CD4-positive, alpha-beta memory T cell (primary cell): ENCODE measurements around the gene EXOSC6. TPM values are rescaled to one million over a fixed set of nuclear protein-coding genes. Genes with fewer than 3 reads are reported as not detected.
"Not testable (repeated sequence)": the region's sequence is repeated elsewhere in the genome, so short reads cannot be mapped to it uniquely, and the experiment has no call there.

Experiments used
- CTCF ChIA-PET: fragments of 350-600 bp; sonication (Branson Sonifier 250); formaldehyde crosslinking; loops from one replicate; lab custom pipeline; 2021; ENCODE audit warnings: inconsistent platforms; ENCODE audit not compliant: partially characterized antibody; lab: Charles Lee
- POLR2A ChIA-PET: fragments of 350-600 bp; sonication (Branson Sonifier 250); formaldehyde crosslinking; loops from one replicate; lab custom pipeline; 2021; ENCODE audit not compliant: partially characterized antibody; lab: Charles Lee
- DNase-seq, 5 donors: peaks; one replicate each; pipeline versions ENCODE4 v3.0.0 to v3.0.0-alpha.2; 2020 to 2022; ENCODE audit warnings: mixed read lengths in 1 of 5
- H3K27ac ChIP-seq: one replicate; pipeline ENCODE4 v1.7.0; 2013; ENCODE audit warnings: low read depth, low read length
- H3K27me3 ChIP-seq: 2 replicates; pipeline ENCODE4 v1.7.0; 2013; ENCODE audit warnings: mild to moderate bottlenecking, low read length, moderate library complexity; ENCODE audit not compliant: insufficient read depth
- H3K36me3 ChIP-seq: 2 replicates; pipeline ENCODE4 v1.7.0; 2013; ENCODE audit warnings: mild to moderate bottlenecking, low read length, moderate library complexity; ENCODE audit not compliant: insufficient read depth
- H3K4me1 ChIP-seq: 2 replicates; pipeline ENCODE4 v1.7.0; 2013; ENCODE audit warnings: mild to moderate bottlenecking, low read length, moderate library complexity; ENCODE audit not compliant: insufficient read depth
- H3K4me3 ChIP-seq, 2 donors: one replicate each; pipeline ENCODE4 v1.7.0; 2013; ENCODE audit warnings: low read length in 2 of 2, mild to moderate bottlenecking in 1 of 2
- H3K9me3 ChIP-seq, 2 donors: one replicate each; pipeline ENCODE4 v1.7.0; 2013; ENCODE audit warnings: low read length in 2 of 2, control low read depth in 1 of 2; ENCODE audit not compliant: control insufficient read depth in 1 of 2
- H3K27ac Mint-ChIP-seq, 7 donors: one replicate each; pipeline ENCODE4 v1.8.0; 2020 to 2021; ENCODE audit warnings: mixed read lengths in 7 of 7, mild to moderate bottlenecking in 6 of 7, inconsistent platforms in 3 of 7, moderate library complexity in 3 of 7
- H3K27me3 Mint-ChIP-seq, 2 donors: one replicate each; pipeline ENCODE4 v1.8.0; 2020 to 2021; ENCODE audit warnings: mixed read lengths in 2 of 2
- H3K36me3 Mint-ChIP-seq, 2 donors: one replicate each; pipeline ENCODE4 v1.8.0; 2020 to 2021; ENCODE audit warnings: mixed read lengths in 2 of 2, inconsistent platforms in 1 of 2, mild to moderate bottlenecking in 1 of 2
- H3K4me1 Mint-ChIP-seq, 4 donors: one replicate each; pipeline ENCODE4 v1.8.0; 2020 to 2021; ENCODE audit warnings: mixed read lengths in 4 of 4, mild to moderate bottlenecking in 1 of 4
- H3K4me3 Mint-ChIP-seq, 8 donors: one replicate each; pipeline ENCODE4 v1.8.0; 2020 to 2021; ENCODE audit warnings: mixed read lengths in 8 of 8, mild to moderate bottlenecking in 7 of 8, moderate library complexity in 6 of 8, inconsistent platforms in 3 of 8
- H3K9me3 Mint-ChIP-seq, 8 donors: one replicate each; pipeline ENCODE4 v1.8.0; 2020 to 2021; ENCODE audit warnings: mixed read lengths in 8 of 8, mild to moderate bottlenecking in 5 of 8, inconsistent platforms in 3 of 8, moderate library complexity in 1 of 8
- intact Hi-C: fragments of 100-400 bp; cut with micrococcal nuclease; formaldehyde crosslinking; loops from one replicate; pipeline ENCODE4 v1.15.1; 2023
- polyA plus RNA-seq, 2 donors: library from polyadenylated mRNA; unstranded; fragments of 300-500 nt; fragmentation: Illumina TruSeq; gene quantifications; one replicate each; pipeline ENCODE4 v1.2.3, GENCODE V29; 2021
- total RNA-seq, 2 experiments: library from RNA; stranded (reverse); gene quantifications; one replicate each; pipeline ENCODE4 v1.2.3, GENCODE V29; 2021

Gene EXOSC6
- total and polyA plus RNA-seq, 4 experiments from 2014 or later = 6.6 to 44.1 (median 27.7) TPM

DNA sequence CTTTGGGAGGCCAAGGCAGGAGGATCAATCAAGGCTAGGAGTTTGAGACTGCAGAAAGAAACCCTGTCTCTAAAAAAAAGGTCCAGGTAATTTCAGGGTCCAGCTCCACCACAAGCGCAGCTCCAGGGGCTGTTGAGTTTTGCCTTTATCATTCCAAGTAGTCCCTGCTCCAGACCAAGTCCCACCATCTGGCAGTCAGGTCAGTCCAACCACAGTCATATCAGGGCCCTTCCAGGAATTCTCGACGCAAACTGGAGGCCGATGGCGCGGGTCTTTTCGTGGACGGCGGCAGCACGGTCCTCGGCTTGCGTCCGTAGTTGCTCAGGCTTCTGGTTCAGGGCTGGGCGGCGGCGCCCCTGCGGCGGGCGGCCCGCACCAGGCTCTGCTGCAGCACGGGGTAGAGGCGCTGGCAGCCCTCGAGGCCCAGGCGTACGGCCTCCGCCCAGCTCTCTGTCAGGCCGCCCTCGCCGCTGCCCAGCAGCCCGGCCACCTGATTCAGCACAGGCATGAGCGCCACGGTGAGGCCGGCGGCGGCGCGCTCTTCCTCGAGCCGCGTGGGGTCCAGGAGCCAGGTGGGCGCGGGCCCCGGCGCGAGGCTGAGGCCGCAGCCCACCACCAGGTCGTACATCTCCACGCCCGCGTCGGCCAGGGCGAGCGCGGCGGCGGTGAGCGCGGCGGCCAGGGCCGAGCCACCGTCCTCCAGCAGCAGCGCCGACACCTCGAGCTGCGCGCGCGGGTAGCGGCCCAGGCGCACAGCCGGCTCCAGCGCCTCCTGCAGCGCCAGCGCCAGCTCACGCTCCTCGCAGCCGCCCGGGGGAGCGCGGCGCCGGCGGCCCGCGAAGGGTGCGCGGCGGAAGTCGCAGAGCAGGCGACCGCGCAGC lies 752 bp downstream of the EXOSC6 start:
- Histone ChIP-seq H3K4me3 (peak overlapping the region in 1 of 2 donors; percentile 49), H3K9me3 (no peaks in the 10 kb centered on the region), H3K4me1 (peaks cover 29% of the 10 kb centered on the region), H3K27ac (peak overlapping the region; percentile 73), H3K36me3 (peaks cover 19% of the 10 kb centered on the region), H3K27me3 (no peaks in the 10 kb centered on the region)
- Mint-ChIP-seq H3K27ac (peak overlapping the region; percentile 68 to 90 (median 84)), H3K9me3 (peaks cover 0 to 2% (median 0%) of the 10 kb centered on the region in 8 donors), H3K27me3 (no peaks in the 10 kb centered on the region), H3K4me1 (peaks cover 9 to 39% (median 28%) of the 10 kb centered on the region in 4 donors), H3K36me3 (peaks cover 4 to 37% of the 10 kb centered on the region in 2 donors), H3K4me3 (peak overlapping the region; percentile 72 to 87 (median 82))
- DNase-seq = peak in 1 of 5 donors; percentile 22
- ChIA-PET POLR2A (interaction anchor here (0.6 to 3.5 kb wide), 12 partner anchors 9 to 274 kb away, joined by 3 to 22 read pairs (median 6); partner anchors contain the start of genes AARS1, COG4, DDX19A and DDX19B), CTCF (interaction anchor here (1.0 to 4.5 kb wide), 11 partner anchors 9 to 274 kb away, joined by 3 to 22 read pairs (median 5); partner anchors contain the start of genes AARS1, DDX19A and DDX19B)
- intact Hi-C loops = loop anchor here (1.0 to 5.0 kb wide), 5 partner anchors 38 to 271 kb away; partner anchors contain the start of genes AARS1, COG4, DDX19A and SF3B3

DNA sequence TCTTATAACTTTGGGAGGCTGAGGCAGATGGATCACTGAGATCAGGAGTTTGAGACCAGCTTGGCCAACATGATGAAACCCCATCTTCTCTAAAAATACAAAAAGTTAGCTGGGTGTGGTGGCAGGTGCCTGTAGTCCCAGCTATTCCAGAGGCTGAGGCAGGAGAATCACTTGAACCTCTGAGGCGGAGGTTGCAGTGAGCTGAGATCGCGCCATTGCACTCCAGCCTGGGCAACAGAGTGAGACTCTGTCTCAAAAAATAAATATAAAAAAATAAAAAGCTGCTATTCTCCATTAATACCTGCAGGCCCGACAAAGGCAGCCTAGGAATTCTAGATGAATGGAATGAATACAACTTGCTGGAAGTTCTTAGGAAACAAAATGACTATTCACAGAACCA lies 2.0 kb downstream of the EXOSC6 start:
- intact Hi-C loops = loop anchor here (5.0 kb wide), 1 partner anchor 273 kb away; the partner anchor contains the start of genes COG4 and SF3B3
- CTCF ChIA-PET, DNase-seq: not testable (repeated sequence)

DNA sequence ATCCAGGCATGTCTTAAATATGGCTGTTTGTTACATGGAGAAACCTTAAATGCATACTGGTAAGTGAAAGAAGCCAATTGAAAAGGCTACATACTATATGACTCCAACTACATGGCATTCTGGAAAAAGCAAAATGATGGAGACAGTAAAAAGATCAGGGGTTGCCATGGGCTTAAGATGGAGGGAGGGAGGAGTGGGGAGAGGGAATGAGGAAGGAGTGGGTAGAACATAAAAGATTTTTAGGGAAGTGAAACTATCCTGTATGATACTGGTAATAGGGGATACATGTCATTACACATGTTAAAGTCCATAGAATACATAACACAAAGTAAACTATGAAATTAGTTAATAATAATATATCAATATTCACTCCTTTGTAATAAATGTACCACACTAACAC lies 13.0 kb downstream of the EXOSC6 start:
- H3K4me3 ChIP-seq, H3K27ac ChIP-seq, H3K4me1 Mint-ChIP-seq, POLR2A ChIA-PET, H3K4me1 ChIP-seq, H3K4me3 Mint-ChIP-seq, H3K27me3 Mint-ChIP-seq, H3K27me3 ChIP-seq, H3K9me3 Mint-ChIP-seq, intact Hi-C loops, H3K9me3 ChIP-seq, CTCF ChIA-PET, H3K36me3 ChIP-seq, DNase-seq: not testable (repeated sequence)
- Mint-ChIP-seq H3K36me3 (peaks cover 9 to 15% of the 10 kb centered on the region in 2 donors), H3K27ac (peak overlapping the region in 2 of 7 donors; percentile 12 to 58)

More for the DNA sequence above, 2.0 kb downstream of the EXOSC6 start:
- peaks cover 2 to 32% of the 10 kb centered on the region in 2 donors for H3K36me3 Mint-ChIP-seq
- Histone ChIP-seq H3K36me3 (peaks cover 12% of the 10 kb centered on the region), H3K4me1 (peaks cover 29% of the 10 kb centered on the region)
- H3K27me3 ChIP-seq, H3K4me3 ChIP-seq, H3K9me3 ChIP-seq, H3K27ac ChIP-seq, H3K27me3 Mint-ChIP-seq, H3K9me3 Mint-ChIP-seq: not testable (repeated sequence)
- peak overlapping the region in 6 of 7 donors; percentile 16 to 91 (median 75) for H3K27ac Mint-ChIP-seq
- H3K4me3 Mint-ChIP-seq = peak overlapping the region in 6 of 8 donors; percentile 32 to 82 (median 56)
- H3K4me1 Mint-ChIP-seq = peaks cover 12 to 43% (median 30%) of the 10 kb centered on the region in 4 donors
- POLR2A ChIA-PET = interaction anchor here (3.1 to 3.5 kb wide), 2 partner anchors 39 to 50 kb away, joined by 21 to 22 read pairs; partner anchors contain the start of genes AARS1 and DDX19B

DNA sequence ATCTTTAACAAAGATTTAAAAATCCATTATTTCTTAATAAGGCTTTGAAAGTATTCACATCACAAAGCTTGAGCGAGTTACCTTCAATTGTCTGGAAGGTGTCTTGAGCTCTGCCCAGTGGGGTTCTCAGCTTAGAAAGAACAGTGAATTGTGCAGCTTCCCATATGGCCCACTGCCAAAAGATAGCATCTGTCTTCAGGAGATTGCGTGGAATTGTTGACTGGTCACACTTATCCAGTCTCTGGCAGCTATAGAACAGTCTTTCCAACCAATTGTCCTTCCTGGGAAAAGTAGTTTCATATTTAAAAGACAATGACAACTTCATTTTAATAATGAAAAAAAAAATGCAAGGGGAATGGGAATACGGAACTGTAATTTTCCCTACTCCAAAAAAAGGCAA lies 19.9 kb downstream of the EXOSC6 start:
- H3K4me1 Mint-ChIP-seq, H3K27ac Mint-ChIP-seq, H3K27me3 ChIP-seq, H3K4me1 ChIP-seq, H3K4me3 Mint-ChIP-seq, H3K27ac ChIP-seq, DNase-seq, H3K27me3 Mint-ChIP-seq, H3K36me3 ChIP-seq, H3K9me3 Mint-ChIP-seq, intact Hi-C loops, H3K4me3 ChIP-seq, CTCF ChIA-PET, H3K9me3 ChIP-seq: not testable (repeated sequence)
- H3K36me3 Mint-ChIP-seq = peaks cover 10 to 36% of the 10 kb centered on the region in 2 donors
- POLR2A ChIA-PET = interaction anchor here (0.6 kb wide), 1 partner anchor 569 kb away, joined by 3 read pairs; the partner anchor contains the start of gene VAC14

DNA sequence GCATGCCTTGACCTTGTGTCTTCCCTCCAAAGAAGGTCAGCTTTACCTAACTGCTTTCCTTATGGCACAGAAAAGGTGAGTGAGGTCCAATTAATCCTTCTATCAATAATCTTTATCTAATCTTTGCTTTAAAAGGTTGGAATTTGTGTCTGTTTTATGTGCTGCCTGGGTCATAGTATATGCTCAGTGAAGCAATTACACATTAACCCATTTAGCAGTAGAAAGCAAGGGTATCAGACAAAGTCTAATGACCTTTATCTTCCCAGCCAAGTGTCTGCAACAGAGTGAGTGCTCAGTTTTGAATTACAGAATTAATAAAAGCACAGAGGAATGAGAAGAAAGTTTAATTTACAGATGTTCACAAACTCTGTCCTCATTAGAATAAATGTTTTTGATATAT lies 25.7 kb downstream of the EXOSC6 start:
- POLR2A ChIA-PET, CTCF ChIA-PET, H3K27ac Mint-ChIP-seq, H3K27me3 ChIP-seq, H3K4me3 ChIP-seq, intact Hi-C loops, H3K36me3 ChIP-seq, H3K9me3 ChIP-seq, H3K4me1 Mint-ChIP-seq, H3K27ac ChIP-seq, H3K27me3 Mint-ChIP-seq, H3K9me3 Mint-ChIP-seq, H3K4me1 ChIP-seq, DNase-seq, H3K4me3 Mint-ChIP-seq: not testable (repeated sequence)
- peaks cover 9 to 35% of the 10 kb centered on the region in 2 donors for H3K36me3 Mint-ChIP-seq

DNA sequence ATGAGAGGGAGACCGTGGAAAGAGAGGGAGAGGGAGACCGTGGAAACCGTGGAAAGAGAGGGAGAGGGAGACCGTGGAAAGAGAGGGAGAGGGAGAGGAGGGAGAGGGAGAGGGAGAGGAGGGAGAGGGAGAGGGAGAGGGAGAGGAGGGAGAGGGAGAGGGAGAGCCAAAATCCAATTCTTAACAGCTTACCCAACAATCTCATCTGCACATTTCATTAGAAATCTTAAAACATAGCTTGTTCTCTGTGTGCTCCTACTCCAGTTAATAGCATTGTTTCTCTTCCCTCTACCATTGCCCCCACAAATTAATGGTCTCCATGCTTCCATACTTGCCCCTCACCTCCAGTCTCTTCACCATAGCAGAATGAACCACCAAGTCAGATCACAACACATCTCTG lies 26.3 kb downstream of the EXOSC6 start:
- peaks cover 11 to 33% of the 10 kb centered on the region in 2 donors for H3K36me3 Mint-ChIP-seq
- not testable (repeated sequence) for H3K27me3 Mint-ChIP-seq

DNA sequence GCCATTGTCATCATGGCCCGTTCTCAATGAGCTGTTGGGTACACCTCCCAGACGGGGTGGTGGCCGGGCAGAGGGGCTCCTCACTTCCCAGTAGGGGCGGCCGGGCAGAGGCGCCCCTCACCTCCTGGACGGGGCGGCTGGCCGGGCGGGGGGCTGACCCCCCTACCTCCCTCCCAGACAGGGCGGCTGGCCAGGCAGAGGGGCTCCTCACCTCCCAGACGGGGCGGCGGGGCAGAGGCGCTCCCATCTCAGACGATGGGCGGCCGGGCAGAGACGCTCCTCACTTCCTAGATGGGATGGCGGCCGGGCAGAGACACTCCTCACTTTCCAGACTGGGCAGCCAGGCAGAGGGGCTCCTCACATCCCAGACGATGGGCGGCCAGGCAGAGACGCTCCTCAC lies 27.1 kb downstream of the EXOSC6 start:
- H3K4me3 Mint-ChIP-seq, H3K36me3 ChIP-seq, H3K4me1 Mint-ChIP-seq, CTCF ChIA-PET, H3K27ac ChIP-seq, H3K27me3 ChIP-seq, H3K9me3 Mint-ChIP-seq, H3K9me3 ChIP-seq, H3K27me3 Mint-ChIP-seq, H3K27ac Mint-ChIP-seq, H3K4me1 ChIP-seq, DNase-seq, POLR2A ChIA-PET, intact Hi-C loops, H3K4me3 ChIP-seq: not testable (repeated sequence)
- H3K36me3 Mint-ChIP-seq = peaks cover 16 to 35% of the 10 kb centered on the region in 2 donors

More for the DNA sequence above, 26.3 kb downstream of the EXOSC6 start:
- H3K9me3 Mint-ChIP-seq, H3K4me3 Mint-ChIP-seq, H3K9me3 ChIP-seq, H3K36me3 ChIP-seq, H3K4me1 Mint-ChIP-seq, H3K4me3 ChIP-seq, POLR2A ChIA-PET, H3K27me3 ChIP-seq, H3K27ac ChIP-seq, DNase-seq, CTCF ChIA-PET, intact Hi-C loops, H3K4me1 ChIP-seq: not testable (repeated sequence)
- peak overlapping the region in 1 of 7 donors; percentile 65 for H3K27ac Mint-ChIP-seq
